ENCODE measurements around the gene DNASE1L3. TPM values are rescaled to one million over a fixed set of nuclear protein-coding genes. Genes with fewer than 3 reads are reported as not detected.

Gene DNASE1L3
- total RNA-seq, 2 donors from 2014 or later = not detected

GRCh38 chr3:58188173-58188564, 22.6 kb downstream of the DNASE1L3 start:
- Mint-ChIP-seq H3K36me3 (no peaks in the 10 kb centered on the region), H3K9me3 (no peaks in the 10 kb centered on the region), H3K27ac (no peak overlapping the region), H3K27me3 (no peaks in the 10 kb centered on the region), H3K4me1 (ENCODE audit: low read depth in 2 of 2) (no peaks in the 10 kb centered on the region), H3K4me3 (no peak overlapping the region)
- DNase-seq (ENCODE audit: low spot score) (peak; percentile 6), ATAC-seq (no peak)

- no peak for DNase-seq (ENCODE audit: low spot score)
- H3K9me3 Mint-ChIP-seq = no peaks in the 10 kb centered on the region
- H3K27me3 Mint-ChIP-seq = peaks cover 0 to 8% of the 10 kb centered on the region in 2 donors
- no peaks in the 10 kb centered on the region for H3K4me1 Mint-ChIP-seq (ENCODE audit: low read depth in 2 of 2)
- H3K4me3 Mint-ChIP-seq = no peak overlapping the region
- H3K36me3 Mint-ChIP-seq = no peaks in the 10 kb centered on the region
- no peak overlapping the region for H3K27ac Mint-ChIP-seq
- ATAC-seq = no peak
These were observed 25.8 kb downstream of the DNASE1L3 start for GRCh38 chr3:58184982-58185360.

- ATAC-seq (no peak), DNase-seq (ENCODE audit: low spot score) (no peak)
- H3K36me3 Mint-ChIP-seq = no peaks in the 10 kb centered on the region
- H3K4me1 Mint-ChIP-seq (ENCODE audit: low read depth in 2 of 2) = no peaks in the 10 kb centered on the region
- H3K27ac Mint-ChIP-seq = no peak overlapping the region
- peaks cover 0 to 8% of the 10 kb centered on the region in 2 donors for H3K27me3 Mint-ChIP-seq
- no peaks in the 10 kb centered on the region for H3K9me3 Mint-ChIP-seq
- no peak overlapping the region for H3K4me3 Mint-ChIP-seq
These were observed 26.3 kb downstream of the DNASE1L3 start for GRCh38 chr3:58184309-58184981.

DNA sequence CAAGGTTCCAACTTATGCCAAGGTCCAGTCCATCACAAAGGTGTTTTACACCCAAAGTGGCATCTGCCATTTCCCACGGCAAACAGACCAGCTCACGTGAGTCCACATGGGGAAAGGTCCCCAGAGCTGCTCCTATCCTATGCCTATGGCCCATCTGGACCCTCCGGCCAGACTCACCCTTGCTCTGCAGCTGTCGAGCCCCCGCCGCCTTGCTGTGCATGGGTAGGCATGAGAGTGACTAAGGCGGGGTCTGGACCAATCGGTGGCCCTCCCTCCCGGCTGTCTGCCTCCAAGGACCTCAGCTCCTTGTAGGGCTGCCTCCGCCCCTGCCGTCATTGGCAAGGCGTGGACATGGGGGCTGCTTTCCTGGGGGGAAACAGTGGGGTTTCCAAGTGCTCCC, 26.9 kb downstream of the DNASE1L3 start:
- peaks cover 0 to 8% of the 10 kb centered on the region in 2 donors for H3K27me3 Mint-ChIP-seq
- no peak overlapping the region for H3K27ac Mint-ChIP-seq
- peaks cover under 1% of the 10 kb centered on the region in 2 donors for H3K4me1 Mint-ChIP-seq (ENCODE audit: low read depth in 2 of 2)
- H3K4me3 Mint-ChIP-seq = no peak overlapping the region
- H3K9me3 Mint-ChIP-seq = no peaks in the 10 kb centered on the region
- no peak for ATAC-seq
- H3K36me3 Mint-ChIP-seq = no peaks in the 10 kb centered on the region
- peak; percentile 13 for DNase-seq (ENCODE audit: low spot score)

DNA sequence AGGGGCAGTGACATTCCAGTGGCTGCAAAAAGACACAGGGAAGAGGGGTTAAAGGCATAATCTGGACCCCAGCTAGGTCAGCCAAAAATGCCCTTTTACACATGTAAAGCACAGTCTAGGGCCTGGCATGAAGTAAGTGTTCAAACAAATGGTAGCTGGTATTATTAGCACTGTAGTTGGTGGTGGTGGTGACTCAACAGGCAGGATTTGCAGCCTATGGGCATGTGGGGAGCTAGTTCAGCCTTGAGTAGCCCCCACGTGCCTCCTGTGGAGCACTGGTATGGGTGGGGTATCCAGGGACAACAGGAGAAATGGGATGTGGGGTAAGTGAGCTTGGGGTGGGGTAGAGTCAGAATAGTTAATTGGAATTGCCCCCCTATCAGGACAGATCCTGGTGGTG, 27.6 kb downstream of the DNASE1L3 start:
- peaks cover 7% of the 10 kb centered on the region in 2 donors for H3K4me1 Mint-ChIP-seq (ENCODE audit: low read depth in 2 of 2)
- peaks cover 0 to 12% of the 10 kb centered on the region in 2 donors for H3K27me3 Mint-ChIP-seq
- ATAC-seq (no peak), DNase-seq (ENCODE audit: low spot score) (no peak)
- H3K36me3 Mint-ChIP-seq = no peaks in the 10 kb centered on the region
- H3K27ac Mint-ChIP-seq = no peak overlapping the region
- no peak overlapping the region for H3K4me3 Mint-ChIP-seq
- no peaks in the 10 kb centered on the region for H3K9me3 Mint-ChIP-seq

- H3K27me3 Mint-ChIP-seq = peaks cover 0 to 12% of the 10 kb centered on the region in 2 donors
- ATAC-seq (no peak), DNase-seq (ENCODE audit: low spot score) (peak; percentile 42)
- no peaks in the 10 kb centered on the region for H3K36me3 Mint-ChIP-seq
- no peaks in the 10 kb centered on the region for H3K9me3 Mint-ChIP-seq
- H3K27ac Mint-ChIP-seq = no peak overlapping the region
- H3K4me3 Mint-ChIP-seq = no peak overlapping the region
- H3K4me1 Mint-ChIP-seq (ENCODE audit: low read depth in 2 of 2) = peaks cover 7% of the 10 kb centered on the region in 2 donors
These were observed 29.7 kb downstream of the DNASE1L3 start for GRCh38 chr3:58180940-58181587.

- H3K36me3 Mint-ChIP-seq = no peaks in the 10 kb centered on the region
- no peak overlapping the region for H3K27ac Mint-ChIP-seq
- H3K9me3 Mint-ChIP-seq = no peaks in the 10 kb centered on the region
- no peak for ATAC-seq
- peaks cover 7% of the 10 kb centered on the region in 2 donors for H3K4me1 Mint-ChIP-seq (ENCODE audit: low read depth in 2 of 2)
- no peak overlapping the region for H3K4me3 Mint-ChIP-seq
- H3K27me3 Mint-ChIP-seq = peaks cover 0 to 15% of the 10 kb centered on the region in 2 donors
- peak; percentile 59 for DNase-seq (ENCODE audit: low spot score)
These were observed 30.5 kb downstream of the DNASE1L3 start for GRCh38 chr3:58180099-58180880.

DNA sequence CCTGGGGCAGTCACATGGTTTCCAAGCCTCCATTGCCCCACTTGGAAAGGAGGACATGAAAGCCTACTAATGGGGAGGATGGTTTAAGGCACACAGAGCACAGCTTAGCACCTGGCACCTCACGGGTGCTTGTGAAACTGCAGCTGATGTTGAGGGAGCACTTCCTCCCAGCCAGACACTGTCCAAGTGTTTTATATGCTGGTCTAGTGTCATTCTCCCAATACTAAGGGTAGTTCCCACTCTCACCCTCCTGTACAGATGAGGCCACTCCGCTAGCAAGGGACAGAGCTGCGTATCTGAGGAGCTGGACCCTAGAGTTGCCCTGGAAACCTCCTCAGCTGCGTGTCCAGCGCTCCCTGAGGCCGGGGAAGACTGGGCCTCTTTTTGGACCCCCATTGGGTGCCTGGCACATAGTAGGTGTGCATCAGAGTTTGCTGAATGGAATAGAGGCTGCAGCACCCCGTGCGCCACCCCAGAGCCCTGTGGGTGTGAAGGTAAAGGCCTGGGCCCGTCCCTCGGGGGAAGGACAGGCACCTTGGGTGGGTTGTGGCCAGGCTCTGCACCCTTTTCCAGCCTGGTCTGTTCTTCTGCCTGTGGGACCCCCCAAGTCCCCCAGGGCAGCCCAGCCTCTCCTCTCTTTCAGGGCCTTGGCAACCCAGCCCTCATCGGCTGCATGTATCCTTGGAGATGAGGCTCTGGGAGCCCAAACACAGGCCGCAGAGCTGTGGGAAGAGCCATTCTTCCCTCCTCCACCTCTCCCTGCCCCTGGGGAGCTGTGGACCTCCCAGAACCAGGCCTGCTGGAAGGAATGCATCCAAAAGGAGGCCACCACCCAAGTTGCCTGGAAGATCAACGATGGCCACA, 31.3 kb downstream of the DNASE1L3 start:
- Mint-ChIP-seq H3K9me3 (no peaks in the 10 kb centered on the region), H3K36me3 (no peaks in the 10 kb centered on the region), H3K27me3 (peaks cover 0 to 15% of the 10 kb centered on the region in 2 donors), H3K4me3 (no peak overlapping the region), H3K4me1 (ENCODE audit: low read depth in 2 of 2) (peaks cover 7% of the 10 kb centered on the region in 2 donors), H3K27ac (no peak overlapping the region)
- ATAC-seq (peak in 1 of 2 donors; percentile 2), DNase-seq (ENCODE audit: low spot score) (peak; percentile 52)

DNA sequence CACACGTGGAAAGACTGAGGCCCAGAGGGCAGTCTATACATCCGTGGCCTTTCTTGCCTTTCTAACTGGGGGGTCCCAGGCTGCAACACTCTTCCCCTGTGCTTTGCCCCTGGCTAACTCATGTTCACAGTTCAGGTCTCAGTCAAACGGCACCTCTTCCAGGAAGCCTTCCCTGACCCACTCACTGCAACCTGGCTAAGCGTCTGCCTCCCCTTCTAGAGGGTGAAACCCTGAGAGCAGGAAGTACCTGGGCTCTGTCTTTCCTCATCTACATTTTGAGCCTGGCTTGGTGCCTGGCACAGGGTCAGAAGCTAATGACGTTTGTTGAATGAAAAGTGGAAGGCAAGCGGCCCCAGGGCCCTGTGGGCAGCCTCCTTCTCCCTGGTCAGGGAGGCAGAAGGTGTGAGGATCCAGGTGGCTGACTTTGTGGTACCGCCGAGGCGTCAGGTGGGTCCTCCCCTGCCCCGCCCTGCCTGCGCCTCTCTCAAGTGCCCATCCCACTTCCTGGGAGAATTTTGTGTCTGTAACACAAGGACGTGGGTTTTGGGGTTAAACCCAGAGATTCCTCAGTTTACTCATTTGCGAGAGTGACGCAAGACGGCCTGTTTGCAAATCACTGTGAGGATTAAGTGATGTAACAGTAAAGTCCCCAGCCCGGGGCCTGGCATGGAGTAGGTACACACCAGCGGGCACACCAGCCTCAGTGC, 32.1 kb downstream of the DNASE1L3 start:
- peak overlapping the region; percentile 69 for H3K4me3 Mint-ChIP-seq
- no peaks in the 10 kb centered on the region for H3K9me3 Mint-ChIP-seq
- ATAC-seq (peak; percentile 17 to 37), DNase-seq (ENCODE audit: low spot score) (no peak)
- H3K4me1 Mint-ChIP-seq (ENCODE audit: low read depth in 2 of 2) = peaks cover 7% of the 10 kb centered on the region in 2 donors
- no peak overlapping the region for H3K27ac Mint-ChIP-seq
- H3K36me3 Mint-ChIP-seq = no peaks in the 10 kb centered on the region
- H3K27me3 Mint-ChIP-seq = peaks cover 0 to 15% of the 10 kb centered on the region in 2 donors

- no peak overlapping the region for H3K27ac Mint-ChIP-seq
- peaks cover 7% of the 10 kb centered on the region in 2 donors for H3K4me1 Mint-ChIP-seq (ENCODE audit: low read depth in 2 of 2)
- H3K36me3 Mint-ChIP-seq = no peaks in the 10 kb centered on the region
These were observed 32.8 kb downstream of the DNASE1L3 start for GRCh38 chr3:58177747-58178527.

DNA sequence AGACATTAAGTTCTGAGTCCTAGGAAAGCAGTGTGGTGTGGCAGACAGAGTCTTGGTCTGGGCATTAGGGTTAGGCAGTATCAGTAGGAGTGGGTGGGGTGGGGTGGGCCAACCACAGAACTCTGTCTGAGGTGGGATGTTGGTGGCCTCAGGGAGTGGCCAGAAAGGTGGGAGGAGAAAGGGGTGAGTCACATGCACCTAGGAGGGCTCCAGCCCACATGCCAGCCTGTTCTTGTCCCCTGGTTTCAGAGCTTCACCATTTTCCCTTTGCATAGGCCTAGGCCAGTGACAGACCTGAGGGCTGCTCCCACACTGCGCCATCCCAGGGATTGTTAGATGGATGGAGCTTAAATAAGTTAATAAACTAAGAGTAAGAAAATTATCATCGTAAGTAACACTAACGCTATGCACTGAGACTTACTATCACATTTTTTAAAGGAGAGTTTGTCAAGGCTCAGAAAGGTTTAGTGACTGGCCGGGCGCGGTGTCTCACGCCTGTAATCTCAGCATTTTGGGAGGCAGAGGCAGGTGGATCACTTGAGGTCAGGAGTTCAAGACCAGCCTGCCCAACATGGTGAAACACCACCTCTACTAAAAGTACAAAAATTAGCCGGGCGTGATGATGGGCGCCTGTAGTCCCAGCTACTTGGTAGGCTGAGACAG, 33.8 kb downstream of the DNASE1L3 start:
- H3K36me3 Mint-ChIP-seq = no peaks in the 10 kb centered on the region
- DNase-seq (ENCODE audit: low spot score) (no peak), ATAC-seq (no peak)
- no peaks in the 10 kb centered on the region for H3K9me3 Mint-ChIP-seq
- H3K4me1 Mint-ChIP-seq (ENCODE audit: low read depth in 2 of 2) = peaks cover 7% of the 10 kb centered on the region in 2 donors
- H3K4me3 Mint-ChIP-seq = peak overlapping the region; percentile 69
- H3K27me3 Mint-ChIP-seq = peaks cover 0 to 15% of the 10 kb centered on the region in 2 donors
- no peak overlapping the region for H3K27ac Mint-ChIP-seq

More at GRCh38 chr3:58177747-58178527, 32.8 kb downstream of the DNASE1L3 start:
- ATAC-seq = peak; percentile 88 to 90
- H3K27me3 Mint-ChIP-seq = peaks cover 0 to 15% of the 10 kb centered on the region in 2 donors
- DNase-seq (ENCODE audit: low spot score) = peak; percentile 89
- no peaks in the 10 kb centered on the region for H3K9me3 Mint-ChIP-seq
- H3K4me3 Mint-ChIP-seq = peak overlapping the region; percentile 69

DNA sequence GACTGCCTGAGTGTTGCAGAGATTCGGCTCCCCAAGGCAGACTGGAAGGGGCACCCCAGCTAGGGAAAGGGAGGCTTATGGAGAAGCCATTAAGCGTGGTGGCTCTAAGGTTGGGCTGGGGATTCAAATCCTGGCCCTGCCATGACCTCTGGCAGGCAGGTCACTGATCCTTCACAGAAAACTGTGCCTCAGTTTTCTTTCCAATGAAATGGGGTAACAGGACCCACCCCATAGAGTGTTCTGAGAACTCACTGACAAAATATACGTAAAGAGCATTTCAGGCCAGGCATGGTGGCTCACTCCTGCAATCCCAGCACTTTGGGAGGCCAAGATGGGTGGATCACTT, 34.6 kb downstream of the DNASE1L3 start:
- no peak overlapping the region for H3K4me3 Mint-ChIP-seq
- no peak overlapping the region for H3K27ac Mint-ChIP-seq
- no peaks in the 10 kb centered on the region for H3K9me3 Mint-ChIP-seq
- peaks cover 0 to 10% of the 10 kb centered on the region in 2 donors for H3K27me3 Mint-ChIP-seq
- H3K4me1 Mint-ChIP-seq (ENCODE audit: low read depth in 2 of 2) = peaks cover 7% of the 10 kb centered on the region in 2 donors
- no peaks in the 10 kb centered on the region for H3K36me3 Mint-ChIP-seq
- ATAC-seq (no peak), DNase-seq (ENCODE audit: low spot score) (no peak)

Measured in natural killer cell treated with Interleukin-12 subunit alpha and Interleukin-12 subunit beta and Interleukin-15 and Interleukin-18, amount 100 ng/mL, for 72 hours (primary cell).